ENCODE data around the gene CD37.
A peak's percentile ranks its signal among the peaks of the same experiment; 100 is the strongest.
"Not testable (repeated sequence)": the region's sequence is repeated elsewhere in the genome, so short reads cannot be mapped to it uniquely, and the experiment has no call there.

CD37 gene

DNA sequence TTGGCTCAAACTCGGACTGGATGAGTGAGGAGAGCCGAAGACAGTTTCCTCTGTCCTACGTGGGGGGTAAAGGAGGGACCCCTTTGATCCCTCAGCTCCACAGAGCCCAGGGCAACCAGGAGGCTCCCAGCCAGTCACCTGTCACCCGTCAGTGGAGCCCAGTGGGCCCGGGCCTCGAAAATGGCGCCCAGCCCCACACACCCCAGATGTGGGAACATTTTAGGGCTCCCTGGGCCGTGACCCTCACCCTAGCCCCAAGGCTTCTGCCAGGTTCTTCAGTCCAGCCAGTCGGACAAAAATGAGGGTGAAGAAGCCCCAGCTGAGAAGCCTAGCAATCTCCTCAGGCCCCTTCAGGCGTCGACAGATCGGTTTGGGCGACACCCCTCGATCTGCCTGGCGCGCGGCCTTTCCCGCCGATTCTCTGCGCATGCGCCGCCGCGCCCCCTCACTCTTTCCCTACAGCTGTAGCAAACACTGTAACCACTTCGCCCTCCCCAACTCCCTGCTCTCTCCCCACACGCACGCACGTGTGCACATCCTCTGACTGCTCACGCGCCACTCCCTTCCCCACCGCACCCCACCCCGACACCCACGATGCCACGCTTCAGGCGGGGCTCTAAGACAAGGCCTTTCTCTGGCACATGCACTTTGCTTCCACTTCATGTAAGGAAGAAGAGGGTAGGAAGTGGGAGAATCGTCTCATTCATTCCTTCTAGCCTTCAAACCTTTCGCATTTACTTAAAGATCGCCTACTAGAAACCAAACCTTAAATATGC is 10.2 kb upstream of the CD37 start, which contains the start of gene SLC6A16:
SLC6A16 (minus strand) TSS at position 391 of the 776 bp plus-strand sequence. CDS start 13,844 bp downstream, outside the sequence.
- H4K5ac ChIP-seq (ENCODE audit: low read length): no peak within 1 kb of the TSS
- H3K79me2 ChIP-seq (ENCODE audit: control insufficient read depth, insufficient read depth, low read length): no peaks in the 10 kb centered on the region
- no peak within 1 kb of the TSS for H3K4me3 ChIP-seq (ENCODE audit: low read length)
- no peaks in the 10 kb centered on the region for H3K4me1 ChIP-seq (ENCODE audit: control insufficient read depth, low read depth, low read length)
- no peak within 1 kb of the TSS for H3K23ac ChIP-seq (ENCODE audit: low read length)
- H3K9ac ChIP-seq (ENCODE audit: low read length): no peak within 1 kb of the TSS
- no peaks in the 10 kb centered on the region for H3K36me3 ChIP-seq (ENCODE audit: control insufficient read depth, insufficient read depth, low read length)
- no peak within 1 kb of the TSS for H3K4ac ChIP-seq (ENCODE audit: low read depth, low read length)
- DNase-seq: no peak
- no peak within 1 kb of the TSS for H3K18ac ChIP-seq (ENCODE audit: low read length)
- H2BK120ac ChIP-seq (ENCODE audit: low read depth, low read length): no peak within 1 kb of the TSS
- no peak within 1 kb of the TSS for H2BK15ac ChIP-seq (replicated peaks; ENCODE audit: low read depth)
- H3K4me2 ChIP-seq (ENCODE audit: low read length): no peak within 1 kb of the TSS
- no CpG with 5 or more reads among the region's 38 CpGs for WGBS (ENCODE audit: extremely low coverage, insufficient coverage, low lambda C conversion rate)
- no peaks in the 10 kb centered on the region for H3K79me1 ChIP-seq (ENCODE audit: low read length)
- no peaks in the 10 kb centered on the region for H3K27me3 ChIP-seq (ENCODE audit: insufficient read depth, low read length, poor library complexity)
- no peak within 1 kb of the TSS for H3K27ac ChIP-seq (ENCODE audit: low read depth, low read length)
- H4K8ac ChIP-seq (ENCODE audit: low read depth, low read length): no peak within 1 kb of the TSS
- no peak within 1 kb of the TSS for H2BK5ac ChIP-seq (ENCODE audit: low read length)
- no peak within 1 kb of the TSS for H3K56ac ChIP-seq (ENCODE audit: low read length)
- H2AK5ac ChIP-seq (ENCODE audit: low read length): no peak within 1 kb of the TSS

GRCh38 chr19:49325756-49326155 is 9.4 kb upstream of the CD37 start:
- not testable (repeated sequence) for H3K4me2 ChIP-seq (ENCODE audit: low read length); H3K27me3 ChIP-seq (ENCODE audit: insufficient read depth, low read length, poor library complexity); H3K18ac ChIP-seq (ENCODE audit: low read length); H3K36me3 ChIP-seq (ENCODE audit: control insufficient read depth, insufficient read depth, low read length); H2BK120ac ChIP-seq (ENCODE audit: low read depth, low read length); H3K4me1 ChIP-seq (ENCODE audit: control insufficient read depth, low read depth, low read length); DNase-seq; H3K27ac ChIP-seq (ENCODE audit: low read depth, low read length); H3K9ac ChIP-seq (ENCODE audit: low read length); H3K23ac ChIP-seq (ENCODE audit: low read length); H3K4me3 ChIP-seq (ENCODE audit: low read length); H3K79me2 ChIP-seq (ENCODE audit: control insufficient read depth, insufficient read depth, low read length); H2BK5ac ChIP-seq (ENCODE audit: low read length); H4K8ac ChIP-seq (ENCODE audit: low read depth, low read length); H4K5ac ChIP-seq (ENCODE audit: low read length); H3K79me1 ChIP-seq (ENCODE audit: low read length); H2BK15ac ChIP-seq (replicated peaks; ENCODE audit: low read depth); H2AK5ac ChIP-seq (ENCODE audit: low read length); H3K56ac ChIP-seq (ENCODE audit: low read length); H3K4ac ChIP-seq (ENCODE audit: low read depth, low read length)
- WGBS (ENCODE audit: extremely low coverage, insufficient coverage, low lambda C conversion rate): no CpG with 5 or more reads among the region's 13 CpGs

GRCh38 chr19:49326165-49326704 is 9.0 kb upstream of the CD37 start:
- WGBS (ENCODE audit: extremely low coverage, insufficient coverage, low lambda C conversion rate): no CpG with 5 or more reads among the region's 3 CpGs
- H3K36me3 ChIP-seq (ENCODE audit: control insufficient read depth, insufficient read depth, low read length): no peaks in the 10 kb centered on the region

GRCh38 chr19:49327878-49328544 is 7.2 kb upstream of the CD37 start:
- peak; percentile 63 for DNase-seq
- no peak overlapping the region for H2AK5ac ChIP-seq (ENCODE audit: low read length)
- no peak overlapping the region for H3K4me2 ChIP-seq (ENCODE audit: low read length)
- no peak overlapping the region for H3K56ac ChIP-seq (ENCODE audit: low read length)
- H3K4ac ChIP-seq (ENCODE audit: low read depth, low read length): no peak overlapping the region
- no peak overlapping the region for H3K23ac ChIP-seq (ENCODE audit: low read length)
- H3K27me3 ChIP-seq (ENCODE audit: insufficient read depth, low read length, poor library complexity): no peaks in the 10 kb centered on the region
- no peak overlapping the region for H4K8ac ChIP-seq (ENCODE audit: low read depth, low read length)
- no peak overlapping the region for H2BK15ac ChIP-seq (replicated peaks; ENCODE audit: low read depth)
- H3K27ac ChIP-seq (ENCODE audit: low read depth, low read length): no peak overlapping the region
- H2BK5ac ChIP-seq (ENCODE audit: low read length): no peak overlapping the region
- H3K36me3 ChIP-seq (ENCODE audit: control insufficient read depth, insufficient read depth, low read length): no peaks in the 10 kb centered on the region
- no peak overlapping the region for H3K18ac ChIP-seq (ENCODE audit: low read length)
- no peaks in the 10 kb centered on the region for H3K79me1 ChIP-seq (ENCODE audit: low read length)
- no peak overlapping the region for H4K5ac ChIP-seq (ENCODE audit: low read length)
- H3K79me2 ChIP-seq (ENCODE audit: control insufficient read depth, insufficient read depth, low read length): no peaks in the 10 kb centered on the region
- H3K9ac ChIP-seq (ENCODE audit: low read length): no peak overlapping the region
- H3K4me1 ChIP-seq (ENCODE audit: control insufficient read depth, low read depth, low read length): no peaks in the 10 kb centered on the region
- WGBS (ENCODE audit: extremely low coverage, insufficient coverage, low lambda C conversion rate): no CpG with 5 or more reads among the region's 2 CpGs
- no peak overlapping the region for H2BK120ac ChIP-seq (ENCODE audit: low read depth, low read length)
- no peak overlapping the region for H3K4me3 ChIP-seq (ENCODE audit: low read length)

More at GRCh38 chr19:49326165-49326704, 9.0 kb upstream of the CD37 start:
- Histone ChIP-seq H3K27me3 (ENCODE audit: insufficient read depth, low read length, poor library complexity) (no peaks in the 10 kb centered on the region), H3K23ac (ENCODE audit: low read length) (no peak overlapping the region), H3K4me2 (ENCODE audit: low read length) (no peak overlapping the region), H3K18ac (ENCODE audit: low read length) (no peak overlapping the region), H3K9ac (ENCODE audit: low read length) (no peak overlapping the region), H2BK15ac (replicated peaks; ENCODE audit: low read depth) (no peak overlapping the region), H3K56ac (ENCODE audit: low read length) (no peak overlapping the region), H2BK120ac (ENCODE audit: low read depth, low read length) (no peak overlapping the region), H3K4ac (ENCODE audit: low read depth, low read length) (no peak overlapping the region), H3K4me3 (ENCODE audit: low read length) (no peak overlapping the region), H3K27ac (ENCODE audit: low read depth, low read length) (no peak overlapping the region), H2AK5ac (ENCODE audit: low read length) (no peak overlapping the region), H2BK5ac (ENCODE audit: low read length) (no peak overlapping the region), H3K79me1 (ENCODE audit: low read length) (no peaks in the 10 kb centered on the region), H3K79me2 (ENCODE audit: control insufficient read depth, insufficient read depth, low read length) (no peaks in the 10 kb centered on the region), H4K5ac (ENCODE audit: low read length) (no peak overlapping the region), H3K4me1 (ENCODE audit: control insufficient read depth, low read depth, low read length) (no peaks in the 10 kb centered on the region), H4K8ac (ENCODE audit: low read depth, low read length) (no peak overlapping the region)
- no peak for DNase-seq

DNA sequence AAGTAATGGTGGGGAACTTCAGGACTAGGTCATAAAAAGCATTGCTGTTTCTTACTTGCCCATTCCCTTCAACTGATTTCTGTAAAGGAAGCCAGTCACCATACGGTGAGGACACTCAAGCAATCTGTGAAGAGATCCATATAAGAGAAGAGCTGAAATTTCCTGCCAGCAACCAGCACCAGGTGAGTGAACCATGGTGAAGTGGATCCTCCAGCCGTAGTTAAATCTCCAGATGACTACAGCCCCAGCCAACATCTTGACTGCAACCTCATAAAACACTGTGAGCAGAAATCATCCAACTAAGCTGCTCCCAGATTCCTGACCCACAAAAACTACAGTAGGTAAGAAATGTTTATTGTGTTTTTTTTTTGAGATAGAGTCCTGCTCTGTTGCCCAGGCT is 6.5 kb upstream of the CD37 start:
- no peak overlapping the region for H3K4ac ChIP-seq (ENCODE audit: low read depth, low read length)
- no CpG with 5 or more reads among the region's 2 CpGs for WGBS (ENCODE audit: extremely low coverage, insufficient coverage, low lambda C conversion rate)

More for the DNA sequence above, 6.5 kb upstream of the CD37 start:
- no peaks in the 10 kb centered on the region for H3K27me3 ChIP-seq (ENCODE audit: insufficient read depth, low read length, poor library complexity)
- H2BK15ac ChIP-seq (replicated peaks; ENCODE audit: low read depth): no peak overlapping the region
- no peaks in the 10 kb centered on the region for H3K36me3 ChIP-seq (ENCODE audit: control insufficient read depth, insufficient read depth, low read length)
- DNase-seq: no peak
- H2BK5ac ChIP-seq (ENCODE audit: low read length): no peak overlapping the region
- no peak overlapping the region for H3K56ac ChIP-seq (ENCODE audit: low read length)
- no peaks in the 10 kb centered on the region for H3K79me2 ChIP-seq (ENCODE audit: control insufficient read depth, insufficient read depth, low read length)
- H3K4me1 ChIP-seq (ENCODE audit: control insufficient read depth, low read depth, low read length): no peaks in the 10 kb centered on the region
- no peak overlapping the region for H4K5ac ChIP-seq (ENCODE audit: low read length)
- no peak overlapping the region for H4K8ac ChIP-seq (ENCODE audit: low read depth, low read length)
- no peak overlapping the region for H3K4me3 ChIP-seq (ENCODE audit: low read length)
- no peak overlapping the region for H3K9ac ChIP-seq (ENCODE audit: low read length)
- H3K79me1 ChIP-seq (ENCODE audit: low read length): no peaks in the 10 kb centered on the region
- H3K4me2 ChIP-seq (ENCODE audit: low read length): no peak overlapping the region
- H2AK5ac ChIP-seq (ENCODE audit: low read length): no peak overlapping the region
- no peak overlapping the region for H3K27ac ChIP-seq (ENCODE audit: low read depth, low read length)
- no peak overlapping the region for H3K23ac ChIP-seq (ENCODE audit: low read length)
- no peak overlapping the region for H3K18ac ChIP-seq (ENCODE audit: low read length)
- no peak overlapping the region for H2BK120ac ChIP-seq (ENCODE audit: low read depth, low read length)
